NCI-H2227 treated with DMSO at 0.1 percent for 48 hours (cell line): Measurements from ENCODE around the gene ISLR2.

Experiments used
- DNase-seq: peaks from one replicate; lab custom pipeline; 2025; lab: John Stamatoyannopoulos, UW

The ISLR2 gene

DNA sequence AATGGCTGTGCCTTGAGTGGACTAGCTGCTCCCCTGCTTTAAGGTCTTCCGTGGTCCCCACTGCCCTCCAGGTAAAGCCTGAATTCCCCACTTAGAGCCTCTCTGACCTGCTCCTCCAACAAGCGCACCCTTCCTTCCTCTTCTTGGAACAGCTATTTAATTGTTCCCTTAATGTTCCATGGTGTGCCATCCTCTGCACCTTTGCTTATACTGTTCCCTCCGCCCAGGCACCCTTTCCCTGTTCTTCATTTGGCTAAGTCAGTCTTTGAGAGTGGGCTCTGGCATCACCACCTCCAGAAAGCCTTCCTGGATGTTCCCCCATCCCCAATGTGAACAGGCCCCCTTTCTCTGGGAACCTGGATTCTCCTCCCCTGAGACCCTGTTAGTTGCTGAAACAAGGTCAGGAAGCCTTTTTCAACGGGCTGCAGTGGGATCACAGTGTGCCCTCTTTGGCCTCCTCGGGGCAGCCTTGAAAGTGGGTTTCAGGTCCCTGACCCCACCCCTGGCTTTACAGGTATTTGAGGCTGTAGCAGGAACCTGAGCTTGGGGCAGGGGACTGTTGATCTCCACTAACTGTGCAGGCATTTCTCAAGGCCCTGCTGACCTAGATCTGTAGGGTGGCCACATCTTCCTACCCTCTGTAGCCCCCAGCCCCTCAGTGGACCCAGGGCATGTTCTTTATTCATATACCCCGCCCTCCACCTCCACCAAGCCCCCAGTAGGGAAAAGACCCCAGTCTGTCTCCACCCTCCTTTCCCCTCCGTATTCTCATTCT is 48.1 kb downstream of the ISLR2 start:
- no peak for DNase-seq

DNA sequence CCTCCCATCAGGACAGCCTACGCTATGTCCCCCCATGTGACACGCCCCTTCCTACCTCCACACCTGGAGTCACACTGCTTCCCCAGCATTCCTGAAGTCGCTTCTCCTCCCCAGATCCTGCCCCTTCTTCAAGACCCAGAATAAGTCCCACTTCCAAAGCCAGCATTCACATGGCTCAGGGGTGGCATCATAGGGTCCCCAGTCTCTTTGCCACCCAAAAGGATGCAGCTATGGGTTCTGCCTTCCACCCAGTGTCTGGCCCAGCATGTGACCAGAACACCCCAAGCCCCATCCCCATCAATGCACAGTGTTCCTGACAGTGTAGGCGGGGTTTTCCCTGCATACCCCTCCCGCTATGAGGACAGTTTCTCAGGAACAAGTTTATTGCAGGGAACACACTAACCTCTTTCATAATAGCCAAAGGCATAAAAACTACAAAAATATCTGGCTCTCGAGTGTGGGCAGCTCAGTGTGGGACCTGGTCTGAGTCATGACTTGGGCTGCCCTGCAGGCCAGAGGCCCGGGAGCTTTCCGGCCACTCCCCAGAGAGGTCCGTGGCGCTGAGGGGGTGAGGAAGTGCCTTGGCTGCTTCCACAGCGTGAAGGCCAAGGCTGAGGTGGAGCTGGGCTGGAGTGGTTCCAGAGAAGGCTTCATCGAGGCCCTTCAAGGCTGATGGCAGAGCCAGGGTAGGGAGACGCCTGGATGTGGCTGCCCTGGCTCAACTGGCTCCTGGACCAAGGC is 48.9 kb downstream of the ISLR2 start:
- no peak for DNase-seq

DNA sequence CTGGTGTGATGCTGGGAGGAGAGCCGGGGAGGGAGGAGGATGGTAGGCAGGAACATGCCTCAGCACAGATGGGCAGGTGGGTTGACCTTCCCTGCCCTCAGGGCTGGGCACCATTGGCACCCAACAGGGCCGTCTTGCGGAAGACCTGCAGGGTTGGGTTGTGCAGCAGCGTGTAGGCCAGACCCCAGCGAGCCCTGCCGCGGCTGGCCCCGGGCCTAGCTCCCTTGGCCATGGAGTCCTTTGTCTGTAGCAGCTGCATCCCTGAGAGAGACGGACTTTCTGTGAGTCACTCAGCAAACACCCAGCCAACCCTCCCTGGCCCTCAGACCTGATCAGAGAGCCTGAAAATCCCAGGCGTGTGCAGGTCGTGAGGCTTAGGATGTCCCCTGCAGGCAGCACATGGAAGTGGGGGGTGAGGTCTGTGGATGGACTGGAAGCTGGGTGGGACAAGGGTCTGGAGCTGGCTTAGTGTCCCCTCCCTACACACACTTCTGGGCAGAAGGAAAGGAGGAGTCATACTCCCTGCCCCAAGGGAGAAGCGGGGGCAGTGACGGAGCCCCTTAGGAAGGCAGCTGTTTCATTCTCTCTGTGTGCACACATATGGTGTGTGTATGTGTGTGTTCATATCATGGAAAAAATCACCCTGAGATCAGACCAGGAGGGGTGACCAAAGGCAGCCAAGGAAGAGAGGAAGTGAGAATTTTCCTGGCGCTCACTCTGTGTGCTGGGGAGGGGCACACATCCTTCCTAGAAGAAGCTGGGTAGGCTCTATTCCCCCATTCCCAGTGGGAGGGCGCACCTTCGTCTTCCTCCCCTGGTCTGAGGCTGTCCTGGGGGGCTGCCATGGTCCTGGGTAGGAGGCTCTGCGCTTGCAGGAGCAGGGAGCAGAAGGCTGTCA is 49.8 kb downstream of the ISLR2 start:
- DNase-seq: no peak

DNA sequence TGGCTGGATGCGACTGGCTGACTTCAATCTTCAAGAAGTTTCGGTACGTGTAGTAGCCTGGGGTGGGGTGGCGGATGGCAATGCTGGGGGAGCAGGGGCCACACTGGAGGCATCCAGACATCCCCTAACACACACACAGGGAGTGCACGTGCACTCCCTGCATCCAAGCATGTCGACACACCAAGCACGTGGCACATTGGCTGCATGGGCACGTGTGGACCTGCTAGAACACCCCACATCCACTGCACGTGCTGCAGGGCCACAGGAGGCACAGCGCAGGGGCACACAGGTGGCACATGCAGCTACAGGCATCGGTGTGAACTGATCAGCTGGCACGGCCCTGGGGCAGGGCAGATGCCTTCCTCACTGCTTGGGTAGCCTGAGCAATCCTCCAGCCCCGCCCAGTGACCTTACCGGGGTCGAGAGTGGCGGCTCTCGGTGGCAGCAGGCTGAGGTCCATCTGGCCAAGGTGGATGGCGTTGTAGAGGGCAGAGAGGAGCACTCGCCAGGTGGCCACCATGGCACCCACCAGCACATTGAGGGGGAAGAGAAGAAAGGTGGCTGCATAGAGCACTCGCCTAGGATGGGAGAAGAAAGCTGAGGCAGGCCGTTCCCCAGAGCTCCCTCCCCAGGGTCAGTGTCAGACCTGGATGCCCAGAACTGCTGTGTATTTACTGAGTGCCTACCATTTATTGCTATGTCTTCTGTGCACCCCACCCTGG is 50.7 kb downstream of the ISLR2 start:
- DNase-seq: no peak

DNA sequence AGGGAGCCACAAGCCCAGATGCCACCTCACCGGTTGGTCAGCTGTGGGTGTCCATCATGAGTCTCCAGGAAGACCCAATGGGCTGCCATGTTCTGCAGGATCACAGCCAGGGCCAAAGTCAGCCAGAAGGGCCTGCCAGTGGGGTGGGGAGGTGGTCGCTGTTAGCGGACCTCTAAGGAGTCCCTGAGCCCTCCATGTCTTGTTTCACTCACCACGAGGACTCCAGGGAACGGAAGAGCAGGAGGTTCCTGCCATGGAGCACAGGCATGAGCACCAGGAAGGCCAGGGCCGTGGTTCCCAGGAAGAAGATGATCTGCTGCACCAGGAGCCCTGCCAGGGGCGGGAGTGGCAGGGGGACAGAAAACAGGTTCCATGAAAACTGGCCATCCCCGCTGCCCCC is 51.7 kb downstream of the ISLR2 start:
- no peak for DNase-seq

DNA sequence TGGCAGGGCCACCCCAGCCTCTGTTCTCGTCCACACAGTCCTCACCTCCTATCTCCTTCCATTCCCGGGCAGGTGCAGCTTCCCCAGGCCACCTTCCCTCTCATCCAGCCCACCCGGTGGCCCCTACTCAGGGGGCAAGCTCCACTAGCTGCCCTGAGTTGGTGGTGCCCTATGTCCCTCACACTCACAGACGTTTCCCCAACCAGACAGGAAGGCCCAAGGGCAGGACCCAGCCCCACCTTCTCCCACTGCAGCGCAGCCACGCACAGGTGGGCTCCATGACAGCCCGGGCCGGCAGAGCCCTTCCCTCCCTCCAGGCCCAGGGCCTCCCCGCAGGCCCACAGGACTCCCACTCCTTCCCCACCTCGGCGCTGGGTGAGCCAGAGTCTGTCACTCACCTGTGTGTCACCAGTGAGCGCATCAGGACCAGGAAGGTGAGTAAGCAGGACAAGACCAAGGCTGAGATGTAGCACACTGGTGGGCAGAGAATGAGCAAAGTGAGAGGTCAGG is 54.3 kb downstream of the ISLR2 start:
- DNase-seq: no peak

DNA sequence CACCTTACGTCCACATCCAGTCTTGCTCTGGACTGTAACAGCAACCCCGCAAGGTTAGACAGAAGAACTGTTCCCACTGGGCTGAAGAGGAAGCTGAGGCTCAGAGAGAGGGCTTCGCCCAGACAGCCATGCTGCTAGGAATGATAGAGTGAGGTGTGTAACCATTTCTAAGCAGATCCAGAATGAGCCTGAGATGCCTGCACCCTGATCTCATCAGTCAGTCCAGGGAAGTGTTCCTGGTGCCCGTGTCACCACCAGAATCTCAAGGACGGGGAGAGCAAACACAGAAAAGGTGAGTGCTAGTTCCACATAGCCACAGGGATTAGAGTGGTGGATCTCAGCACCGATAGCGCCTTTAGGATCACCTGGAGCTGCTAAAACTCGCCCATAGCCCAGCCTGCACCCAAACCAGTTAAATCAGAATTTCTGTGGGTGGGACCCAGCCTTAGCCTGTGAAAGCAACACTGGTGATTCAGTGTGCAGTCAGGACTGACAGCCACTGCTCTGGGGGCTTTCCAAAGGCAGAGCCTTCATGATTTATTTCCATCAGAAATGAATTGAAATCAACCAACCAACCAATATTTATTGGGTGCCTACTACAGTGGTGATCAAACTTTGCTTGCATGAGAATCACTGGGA is 55.4 kb downstream of the ISLR2 start:
- no peak for DNase-seq
